Tibial artery (tissue), 4 donors: ENCODE measurements around the gene RAD51AP1.

Experiments used
- DNase-seq, 2 donors: peaks; one replicate each; pipeline ENCODE4 v3.0.0-alpha.2; 2019
- H3K27ac ChIP-seq, 2 donors: fragments of 200-600 bp; sonication (generic) in 1 of 2; 1 replicate in 1 of 2; 2 replicates in 1 of 2; pipeline ENCODE4 v1.5.1; 2018 to 2019; ENCODE audit warnings: mild to moderate bottlenecking in 1 of 2
- H3K27me3 ChIP-seq, 2 donors: fragments of 200-600 bp; sonication (generic) in 1 of 2; one replicate each; pipeline versions ENCODE4 v1.5.1 to v1.6.0; 2016 to 2019
- H3K36me3 ChIP-seq, 3 donors: fragments of 200-600 bp; sonication (generic) in 2 of 3; one replicate each; pipeline ENCODE4 v1.5.1; 2016 to 2019; ENCODE audit warnings: mild to moderate bottlenecking in 2 of 3
- H3K4me1 ChIP-seq, 4 donors: fragments of 200-600 bp; sonication (generic) in 2 of 4; 1 replicate in 3 of 4; 2 replicates in 1 of 4; pipeline ENCODE4 v1.5.1; 2016 to 2019
- H3K4me3 ChIP-seq, 2 donors: fragments of 200-600 bp; sonication (generic) in 1 of 2; 1 replicate in 1 of 2; 2 replicates in 1 of 2; pipeline ENCODE4 v1.5.1; 2018 to 2019; ENCODE audit warnings: mild to moderate bottlenecking in 2 of 2
- H3K9me3 ChIP-seq, 3 donors: fragments of 200-600 bp; sonication (generic) in 1 of 3; one replicate each; pipeline ENCODE4 v1.5.1; 2016 to 2019
- intact Hi-C: fragments of 100-400 bp; cut with DNase I; formaldehyde crosslinking; loops from one replicate; pipeline ENCODE4 v1.15.0; 2023; ENCODE audit warnings: low total_unique reads
- TF ChIP-seq, protein P1 (sequence below), 2 experiments: fragments of 200-600 bp in 1 of 2; fragments of 450-650 bp in 1 of 2; IDR thresholded peaks; one replicate each; pipeline ENCODE4 v1.5.1; 2017 to 2019; ENCODE audit warnings: antibody characterized with exemption in 2 of 2, mild to moderate bottlenecking in 1 of 2, moderate library complexity in 1 of 2

The RAD51AP1 gene

GRCh38 chr12:4584896-4585295, 46.2 kb downstream of the RAD51AP1 start:
- TF ChIP-seq, protein P1, sequence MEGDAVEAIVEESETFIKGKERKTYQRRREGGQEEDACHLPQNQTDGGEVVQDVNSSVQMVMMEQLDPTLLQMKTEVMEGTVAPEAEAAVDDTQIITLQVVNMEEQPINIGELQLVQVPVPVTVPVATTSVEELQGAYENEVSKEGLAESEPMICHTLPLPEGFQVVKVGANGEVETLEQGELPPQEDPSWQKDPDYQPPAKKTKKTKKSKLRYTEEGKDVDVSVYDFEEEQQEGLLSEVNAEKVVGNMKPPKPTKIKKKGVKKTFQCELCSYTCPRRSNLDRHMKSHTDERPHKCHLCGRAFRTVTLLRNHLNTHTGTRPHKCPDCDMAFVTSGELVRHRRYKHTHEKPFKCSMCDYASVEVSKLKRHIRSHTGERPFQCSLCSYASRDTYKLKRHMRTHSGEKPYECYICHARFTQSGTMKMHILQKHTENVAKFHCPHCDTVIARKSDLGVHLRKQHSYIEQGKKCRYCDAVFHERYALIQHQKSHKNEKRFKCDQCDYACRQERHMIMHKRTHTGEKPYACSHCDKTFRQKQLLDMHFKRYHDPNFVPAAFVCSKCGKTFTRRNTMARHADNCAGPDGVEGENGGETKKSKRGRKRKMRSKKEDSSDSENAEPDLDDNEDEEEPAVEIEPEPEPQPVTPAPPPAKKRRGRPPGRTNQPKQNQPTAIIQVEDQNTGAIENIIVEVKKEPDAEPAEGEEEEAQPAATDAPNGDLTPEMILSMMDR (IDR thresholded peaks at IDR 0.05): no peak
- Histone ChIP-seq H3K27me3 (peaks cover 0 to 7% of the 10 kb centered on the region in 2 donors), H3K36me3 (no peaks in the 10 kb centered on the region), H3K27ac (no peak overlapping the region), H3K4me3 (no peak overlapping the region), H3K9me3 (no peaks in the 10 kb centered on the region), H3K4me1 (no peaks in the 10 kb centered on the region)
- no peak for DNase-seq
- intact Hi-C loops: no loop called here

DNA sequence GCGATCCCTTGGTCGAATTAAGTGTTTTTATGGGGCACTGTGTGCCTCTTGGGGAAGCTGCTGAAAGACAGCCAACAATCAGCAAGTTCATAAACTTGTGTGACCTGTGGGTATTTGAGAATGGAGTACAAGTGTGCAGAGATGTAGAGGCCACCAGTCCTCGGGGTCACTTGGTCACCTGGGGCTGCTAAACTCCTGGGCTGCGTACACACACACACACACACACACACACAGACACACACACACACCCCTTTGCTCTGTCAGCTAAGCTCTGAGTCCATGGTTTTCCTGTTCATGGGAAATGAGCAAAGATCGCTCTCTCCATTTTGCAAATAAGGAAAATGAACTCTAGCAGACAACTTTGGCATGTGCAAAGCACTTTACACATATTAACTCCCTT, 47.8 kb downstream of the RAD51AP1 start:
- H3K27me3 ChIP-seq: peaks cover 0 to 3% of the 10 kb centered on the region in 2 donors
- intact Hi-C loops: no loop called here
- H3K27ac ChIP-seq: no peak overlapping the region

GRCh38 chr12:4587108-4587507, 48.4 kb downstream of the RAD51AP1 start:
- Histone ChIP-seq H3K27ac (no peak overlapping the region), H3K27me3 (peaks cover 0 to 3% of the 10 kb centered on the region in 2 donors), H3K9me3 (no peaks in the 10 kb centered on the region), H3K36me3 (no peaks in the 10 kb centered on the region), H3K4me1 (no peaks in the 10 kb centered on the region), H3K4me3 (no peak overlapping the region)
- intact Hi-C loops: no loop called here
- no peak for DNase-seq
- TF ChIP-seq, protein P1 (IDR thresholded peaks at IDR 0.05): no peak

More for the DNA sequence above, 47.8 kb downstream of the RAD51AP1 start:
- no peak for DNase-seq
- H3K36me3 ChIP-seq: no peaks in the 10 kb centered on the region
- no peaks in the 10 kb centered on the region for H3K4me1 ChIP-seq
- TF ChIP-seq, protein P1 (IDR thresholded peaks at IDR 0.05): no peak
- H3K9me3 ChIP-seq: no peaks in the 10 kb centered on the region
- H3K4me3 ChIP-seq: no peak overlapping the region

GRCh38 chr12:4588916-4589315, 50.2 kb downstream of the RAD51AP1 start:
- no peaks in the 10 kb centered on the region for H3K36me3 ChIP-seq
- H3K27me3 ChIP-seq: peaks cover 0 to 3% of the 10 kb centered on the region in 2 donors
- intact Hi-C loops: no loop called here
- no peaks in the 10 kb centered on the region for H3K4me1 ChIP-seq
- no peak for DNase-seq
- no peak overlapping the region for H3K4me3 ChIP-seq
- no peak overlapping the region for H3K27ac ChIP-seq
- TF ChIP-seq, protein P1 (IDR thresholded peaks at IDR 0.05): no peak
- H3K9me3 ChIP-seq: no peaks in the 10 kb centered on the region

DNA sequence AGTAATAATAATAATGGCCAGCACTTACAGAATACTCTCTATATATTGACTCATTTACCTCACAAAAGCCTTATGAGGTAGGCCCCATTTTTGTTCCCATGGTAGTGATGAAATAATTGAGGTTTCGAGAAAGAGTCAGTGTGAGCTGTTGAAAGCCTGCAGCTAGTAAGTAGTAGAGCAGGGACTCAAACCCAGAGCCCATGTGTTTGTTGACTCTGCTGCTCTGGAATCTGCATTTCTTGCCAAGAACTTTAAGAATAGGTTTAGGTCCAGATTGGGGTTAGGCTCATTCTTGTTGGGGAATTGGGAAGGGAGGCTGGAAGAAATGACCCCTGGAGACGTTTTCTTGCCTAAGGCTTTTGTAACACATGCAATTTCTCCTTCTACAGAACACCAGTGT, 51.3 kb downstream of the RAD51AP1 start:
- DNase-seq: no peak
- intact Hi-C loops: no loop called here
- peaks cover 0 to 6% of the 10 kb centered on the region in 2 donors for H3K27me3 ChIP-seq
- H3K4me3 ChIP-seq: no peak overlapping the region
- no peaks in the 10 kb centered on the region for H3K9me3 ChIP-seq
- H3K36me3 ChIP-seq: no peaks in the 10 kb centered on the region
- TF ChIP-seq, protein P1 (IDR thresholded peaks at IDR 0.05): no peak
- H3K4me1 ChIP-seq: no peaks in the 10 kb centered on the region
- H3K27ac ChIP-seq: no peak overlapping the region

DNA sequence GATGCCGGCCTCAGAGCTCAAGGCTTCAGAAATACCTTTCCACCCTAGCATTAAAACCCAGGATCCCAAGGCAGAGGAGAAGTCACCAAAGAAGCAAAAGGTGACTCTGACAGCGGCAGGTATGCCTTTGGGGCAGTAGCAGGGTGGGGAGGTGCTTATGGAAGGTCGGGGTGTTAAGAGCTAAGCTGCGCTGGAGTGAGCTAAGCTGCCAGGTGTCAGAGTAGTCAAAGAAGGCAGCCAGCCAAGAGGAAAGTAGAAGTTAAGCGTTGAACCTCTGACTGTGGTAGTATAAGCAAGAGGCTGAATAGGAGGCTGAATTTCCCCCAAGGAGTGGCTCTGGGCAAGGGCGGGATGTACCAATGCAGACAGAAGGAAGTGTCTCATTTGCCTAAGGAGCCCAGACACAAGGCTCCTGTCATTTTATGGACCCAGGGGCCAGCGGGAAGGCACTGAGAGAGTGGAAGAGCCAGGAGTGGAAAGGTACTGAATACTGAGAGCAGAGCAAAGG, 52.5 kb downstream of the RAD51AP1 start:
- DNase-seq: no peak
- no peaks in the 10 kb centered on the region for H3K9me3 ChIP-seq
- no peaks in the 10 kb centered on the region for H3K4me1 ChIP-seq
- H3K36me3 ChIP-seq: no peaks in the 10 kb centered on the region
- H3K4me3 ChIP-seq: no peak overlapping the region
- peaks cover 0 to 6% of the 10 kb centered on the region in 2 donors for H3K27me3 ChIP-seq
- intact Hi-C loops: no loop called here
- no peak overlapping the region for H3K27ac ChIP-seq
- TF ChIP-seq, protein P1 (IDR thresholded peaks at IDR 0.05): no peak
